NK-92 (cell line): ENCODE results near the gene SCARB1.
"Not testable (repeated sequence)": the region's sequence is repeated elsewhere in the genome, so short reads cannot be mapped to it uniquely, and the experiment has no call there.

Source experiments
- DNase-seq: peaks from one replicate; lab custom pipeline; 2025; ENCODE audit not compliant: unreplicated experiment; lab: John Stamatoyannopoulos, UW

The SCARB1 gene

DNA sequence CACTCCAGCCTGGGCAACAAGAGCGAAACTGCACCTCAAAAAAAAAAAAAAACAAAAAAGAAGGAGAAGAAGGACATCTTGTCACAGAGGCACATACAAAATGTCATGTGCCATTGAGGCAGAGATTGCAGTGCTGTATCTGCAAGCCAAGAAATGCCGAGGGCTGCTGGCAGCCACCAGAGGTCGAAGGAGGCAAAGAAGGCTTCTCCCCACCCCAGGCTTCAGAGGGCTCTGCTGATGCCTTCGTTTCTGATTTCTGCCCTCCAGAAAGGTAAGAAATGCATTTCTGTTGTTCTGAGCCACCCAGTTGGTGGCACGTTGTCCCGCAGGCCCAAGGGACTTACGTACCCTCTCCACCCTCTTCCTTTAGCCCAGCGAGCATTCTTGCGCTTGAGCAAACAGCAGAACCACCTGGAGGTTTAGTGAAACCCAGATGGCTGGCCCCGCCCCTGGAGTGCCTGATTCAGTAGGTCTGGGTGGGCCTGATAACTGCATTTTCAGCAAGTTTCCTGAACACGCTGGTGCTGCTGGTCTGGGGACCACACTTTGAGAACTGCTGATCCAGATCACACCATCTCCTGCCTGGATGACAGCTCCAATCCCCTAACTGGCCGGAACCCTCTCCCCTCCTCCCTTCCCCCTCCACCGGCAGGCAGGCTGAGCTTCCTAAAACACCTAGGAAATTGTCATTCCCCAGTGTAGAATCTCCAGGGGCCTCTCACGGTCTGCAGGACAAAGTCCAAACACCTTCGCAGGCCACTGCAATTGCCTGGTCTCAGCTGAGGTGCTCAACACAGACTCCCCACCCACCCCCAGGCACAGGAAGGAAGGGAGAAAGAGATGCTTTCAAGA, 21.1 kb upstream of the SCARB1 start:
- no peak for DNase-seq

DNA sequence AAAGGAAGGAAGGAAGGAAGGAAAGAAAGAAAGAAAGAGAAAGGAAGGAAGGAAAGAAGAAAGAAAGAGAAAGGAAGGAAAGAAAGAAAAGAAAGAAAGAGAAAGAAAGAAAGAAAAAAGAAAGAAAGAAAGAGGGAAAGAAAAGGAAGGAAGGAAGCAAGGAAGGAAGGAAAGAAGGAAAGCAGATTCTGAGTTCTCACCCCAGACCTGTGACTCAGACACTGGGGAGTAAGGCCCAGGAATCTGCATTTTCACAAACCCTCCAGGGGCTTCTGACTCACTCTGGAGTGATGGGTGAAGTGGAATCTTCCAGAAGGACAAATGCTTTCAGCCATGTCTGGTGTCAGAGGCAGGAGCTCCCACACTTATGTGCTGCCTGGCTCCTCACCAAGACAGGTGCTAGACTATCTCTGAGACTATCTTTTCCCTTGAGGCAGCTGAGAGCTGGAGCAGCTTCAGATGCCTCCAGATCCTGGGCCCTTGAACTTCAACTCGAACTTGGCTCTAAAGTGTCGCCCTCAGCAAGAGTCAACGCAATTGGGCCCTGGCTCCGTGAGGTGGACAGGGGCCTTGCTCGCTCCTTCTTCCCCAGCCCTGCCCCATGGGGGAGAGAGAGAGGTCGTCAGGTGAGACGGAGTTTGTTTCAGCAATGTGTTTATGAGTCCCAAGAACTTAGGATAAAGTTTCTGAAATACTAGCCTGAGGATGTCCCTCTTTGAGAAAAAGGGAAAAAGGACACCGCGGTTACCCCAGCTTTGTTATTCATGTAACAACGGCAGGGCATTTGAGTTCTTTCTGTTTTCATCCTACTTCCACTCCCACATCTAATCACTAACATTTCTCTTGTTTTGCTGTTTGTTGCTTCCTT, 19.8 kb upstream of the SCARB1 start:
- no peak for DNase-seq

DNA sequence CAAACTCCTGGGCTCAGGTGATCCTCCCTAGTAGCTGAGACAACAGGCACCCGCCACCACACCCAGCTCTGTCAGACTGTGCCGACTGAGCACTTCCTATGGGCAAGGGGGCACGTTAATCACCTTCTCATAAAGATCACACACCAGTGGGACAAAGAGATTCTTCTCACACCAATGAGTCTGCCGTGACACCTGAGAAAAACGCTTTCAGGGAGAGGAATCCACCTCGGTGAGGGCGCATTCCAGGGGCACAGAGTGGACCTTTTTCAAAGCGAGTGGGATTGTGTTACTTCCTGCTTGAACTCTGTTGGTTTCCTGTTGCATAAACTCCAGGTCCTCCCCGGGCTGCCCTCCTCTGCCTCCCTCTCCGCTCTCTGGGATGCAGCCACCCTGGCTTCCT, 17.5 kb upstream of the SCARB1 start:
- no peak for DNase-seq

DNA sequence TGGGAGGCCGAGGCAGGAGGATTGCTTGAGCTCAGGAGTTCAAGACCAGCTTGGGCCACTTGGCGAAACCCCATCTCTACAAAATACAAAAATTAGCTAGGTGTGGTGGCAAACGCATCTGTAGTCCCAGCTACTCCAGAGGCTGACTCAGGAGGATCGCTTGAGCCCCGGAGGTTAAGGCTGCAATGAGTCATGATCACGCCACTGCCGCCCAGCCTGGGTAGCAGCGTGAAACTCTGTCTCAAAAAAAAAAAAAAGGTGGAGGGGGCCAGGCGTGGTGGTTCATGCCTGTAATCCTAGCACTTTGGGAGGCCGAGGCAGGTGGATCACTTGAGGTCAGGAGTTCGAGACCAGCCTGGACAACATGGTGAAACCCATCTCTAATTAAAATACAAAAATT, 16.7 kb upstream of the SCARB1 start:
- not testable (repeated sequence) for DNase-seq

DNA sequence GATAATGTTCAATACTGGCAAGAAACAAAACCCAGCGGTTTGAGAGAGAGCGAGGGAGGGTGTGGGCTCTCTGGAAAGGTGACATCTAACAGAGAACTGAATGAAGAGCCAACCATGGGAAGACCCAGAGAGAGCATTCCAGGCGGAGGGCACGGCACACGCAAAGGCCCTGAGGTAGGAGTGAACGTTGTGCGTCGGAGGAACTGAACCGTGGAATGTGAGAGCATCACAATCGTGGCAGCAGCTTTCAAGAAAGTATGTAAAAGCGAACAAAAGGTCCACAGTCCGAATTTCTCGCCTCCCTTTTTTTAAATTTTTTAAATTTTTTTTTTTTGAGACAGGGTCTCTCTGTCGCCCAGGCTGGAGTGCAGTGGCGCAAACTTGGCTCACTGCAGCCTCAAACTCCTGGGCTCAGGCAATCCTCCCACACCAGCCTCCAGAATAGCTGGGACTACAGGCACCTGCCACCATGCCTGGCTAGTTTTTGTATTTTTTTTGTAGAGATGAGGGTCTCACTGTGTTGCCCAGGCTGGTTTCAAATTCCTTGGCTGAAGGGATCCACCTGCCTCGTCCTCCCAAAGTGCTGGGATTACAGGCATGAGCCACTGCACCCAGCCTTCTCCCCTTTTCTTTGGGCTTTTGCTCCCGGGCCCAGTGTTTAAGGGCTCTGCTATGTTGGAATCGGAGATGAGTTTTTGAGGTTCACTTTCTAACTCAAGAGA, 15.3 kb upstream of the SCARB1 start:
- DNase-seq, result no peak

DNA sequence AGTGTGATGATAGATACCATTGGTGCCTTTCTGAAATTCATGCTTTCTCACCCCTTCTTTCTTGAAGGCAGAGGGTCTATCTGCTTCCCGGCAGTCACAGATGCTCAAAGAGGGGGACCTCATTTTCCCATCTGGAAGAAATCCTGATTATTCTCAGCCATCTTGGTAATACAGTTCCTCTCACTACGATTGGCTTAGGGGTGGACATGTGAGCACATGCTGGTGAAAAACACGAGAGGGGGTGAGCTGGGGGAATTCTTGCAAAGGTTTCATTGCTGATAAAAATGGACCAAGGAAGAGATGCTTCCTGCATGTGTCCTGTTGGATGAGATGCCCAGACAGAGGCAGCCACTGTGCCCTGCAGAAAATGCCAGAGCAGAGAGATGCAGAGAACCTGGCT, 13.8 kb upstream of the SCARB1 start:
- no peak for DNase-seq

DNA sequence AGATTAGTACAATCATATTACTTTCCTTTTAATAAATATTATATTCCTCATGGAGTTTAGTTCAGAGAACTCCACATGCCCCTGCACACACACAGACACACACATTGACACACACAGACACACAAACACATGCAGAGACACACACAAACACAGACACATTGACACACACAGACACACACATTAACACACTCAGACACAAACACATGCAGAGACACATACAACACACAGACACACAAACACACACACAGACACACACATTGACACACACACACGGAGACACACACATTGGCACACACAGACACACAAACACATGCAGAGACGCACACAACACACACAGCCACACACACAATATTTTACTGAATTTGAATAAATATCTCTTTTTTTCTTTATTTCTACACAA, 12.5 kb upstream of the SCARB1 start:
- no peak for DNase-seq

DNA sequence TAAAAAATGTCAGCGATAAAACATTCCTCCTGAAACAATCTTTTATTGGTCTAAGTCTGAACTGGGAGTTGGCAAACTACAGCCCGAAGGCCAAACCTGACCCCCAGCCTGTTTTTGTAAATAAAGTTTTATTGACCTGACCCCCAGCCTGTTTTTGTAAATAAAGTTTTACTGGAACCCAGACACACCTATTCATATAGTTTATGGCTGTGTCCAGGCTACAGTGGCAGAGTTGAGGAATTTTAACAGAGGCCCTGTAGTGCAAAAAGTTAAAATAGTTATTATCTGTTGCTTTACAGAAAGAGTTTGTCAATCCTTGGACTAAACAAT, 12.1 kb upstream of the SCARB1 start:
- no peak for DNase-seq

DNA sequence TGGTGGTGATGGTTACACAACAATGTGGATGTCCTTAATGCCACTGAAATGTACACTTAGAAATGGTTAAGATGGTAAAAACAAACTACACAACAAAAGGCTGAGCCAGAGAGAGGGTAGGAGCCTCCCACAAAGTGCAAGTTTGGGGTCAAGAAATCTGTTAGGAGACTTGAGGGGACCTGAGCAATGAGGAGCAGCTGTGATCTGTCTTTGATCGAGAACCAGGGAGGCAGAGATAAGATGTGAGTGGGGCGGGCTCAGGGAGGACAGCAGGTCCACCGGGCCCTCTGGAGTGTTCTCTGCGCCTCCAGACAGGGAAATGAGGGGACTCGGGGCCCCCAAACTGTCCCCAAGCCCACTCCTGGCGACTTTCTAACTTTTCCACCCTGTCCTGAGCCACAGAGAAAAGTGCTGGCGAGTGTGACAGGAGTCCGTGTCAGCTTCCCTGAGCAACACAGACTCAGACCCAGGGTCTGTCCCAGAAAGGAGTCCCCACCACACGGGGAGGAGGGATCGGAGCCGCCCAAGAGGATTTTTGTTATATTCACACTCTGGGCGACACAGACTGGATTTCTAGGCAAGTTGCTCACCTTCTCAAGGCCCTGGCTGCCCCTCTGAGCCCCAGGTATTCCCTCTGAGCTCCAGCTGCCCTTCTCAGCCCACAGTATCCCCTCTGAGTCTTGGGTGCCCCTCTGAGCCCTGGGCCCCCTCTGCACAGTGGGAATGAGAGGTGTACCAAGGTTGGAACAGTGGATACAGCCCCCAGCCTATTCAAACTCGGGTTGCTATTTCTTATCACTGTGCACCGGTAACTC, 11.5 kb upstream of the SCARB1 start:
- DNase-seq, result no peak

DNA sequence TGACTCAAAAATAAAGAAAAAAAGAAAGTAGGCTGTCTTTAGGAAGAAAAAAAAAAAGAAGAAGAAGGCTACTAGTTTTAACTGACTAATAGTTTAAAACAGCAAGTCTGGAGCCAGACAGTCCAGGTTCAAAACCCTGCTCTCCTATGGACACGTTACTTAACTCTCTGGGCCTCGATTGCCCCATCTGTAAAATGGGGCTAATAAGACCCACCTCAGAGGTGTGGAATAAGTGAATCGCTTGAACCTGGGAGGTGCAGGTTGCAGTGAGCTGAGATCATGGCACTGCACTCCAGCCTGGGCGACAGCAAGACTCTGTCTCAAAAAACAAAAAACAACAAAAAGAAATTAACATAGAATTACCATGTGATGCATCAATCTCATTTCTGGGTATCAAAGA, 10.5 kb upstream of the SCARB1 start:
- no peak for DNase-seq

DNA sequence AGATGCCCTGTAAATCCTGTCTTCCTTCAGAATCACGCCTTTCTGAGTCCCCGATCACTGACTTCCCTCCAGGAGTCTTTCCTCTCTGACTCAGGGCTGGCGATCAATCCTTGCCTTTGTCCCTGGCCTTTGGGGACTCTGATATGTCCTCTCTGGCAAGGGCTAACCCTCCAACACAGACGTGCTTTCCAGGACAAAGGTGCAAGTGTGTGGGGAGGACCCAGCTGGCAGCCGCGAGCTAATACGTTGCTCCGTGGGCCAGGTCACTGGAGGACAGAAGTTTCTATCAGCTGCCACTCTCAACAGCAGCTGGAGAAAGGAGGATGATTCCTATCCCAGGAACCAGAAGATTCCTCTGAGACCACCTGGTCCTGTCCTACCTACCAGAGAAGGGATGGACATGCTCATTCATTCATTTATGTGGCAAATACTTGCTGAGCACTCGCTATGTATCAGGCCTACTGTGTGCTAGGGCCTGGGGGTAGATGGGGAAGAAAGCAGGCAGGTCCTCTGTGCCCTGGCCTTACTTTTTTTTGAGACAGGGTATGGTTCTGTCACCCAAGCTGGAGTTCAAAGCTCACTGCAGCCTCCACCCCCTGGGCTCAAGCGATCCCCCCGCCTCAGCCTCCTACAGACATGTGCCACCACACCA, 8.5 kb upstream of the SCARB1 start:
- no peak for DNase-seq

DNA sequence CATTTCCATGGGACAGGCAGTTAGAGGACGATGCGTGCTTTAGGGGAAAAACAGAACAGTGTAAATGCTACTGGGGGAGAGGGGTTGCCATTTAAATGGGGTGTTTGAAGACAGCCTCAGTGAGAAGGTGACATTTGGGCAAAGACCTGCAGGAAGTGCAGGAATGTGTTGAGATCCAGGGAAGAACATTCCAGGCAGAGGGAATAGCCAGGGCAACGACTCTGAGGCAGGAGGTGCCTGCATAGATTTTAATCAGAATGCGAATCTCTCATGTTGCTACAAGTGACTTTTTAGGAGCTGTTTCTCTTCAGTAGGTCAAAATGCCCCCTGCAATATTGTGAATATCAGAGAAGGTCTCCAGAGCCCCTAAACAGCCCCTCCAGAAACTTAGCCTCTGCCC, 7.6 kb upstream of the SCARB1 start:
- DNase-seq, result no peak

DNA sequence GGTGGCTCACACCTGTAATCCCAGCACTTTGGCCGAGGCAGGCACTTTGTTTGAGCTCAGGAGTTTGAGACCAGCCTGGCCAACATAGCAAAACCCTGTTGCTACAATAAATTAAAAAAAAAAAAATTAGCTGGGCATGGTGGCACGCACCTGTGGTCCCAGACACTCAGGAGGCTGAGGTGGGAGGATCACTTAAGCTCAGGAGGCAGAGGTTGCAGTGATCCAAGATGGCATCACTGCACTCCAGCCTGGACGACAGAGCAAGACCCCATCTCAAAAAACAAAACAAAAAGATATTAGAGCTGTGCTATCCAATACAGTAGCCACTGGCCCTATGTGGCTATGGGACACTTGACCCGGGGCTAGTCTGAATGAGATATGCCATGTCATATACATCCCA, 6.9 kb upstream of the SCARB1 start:
- no peak for DNase-seq

DNA sequence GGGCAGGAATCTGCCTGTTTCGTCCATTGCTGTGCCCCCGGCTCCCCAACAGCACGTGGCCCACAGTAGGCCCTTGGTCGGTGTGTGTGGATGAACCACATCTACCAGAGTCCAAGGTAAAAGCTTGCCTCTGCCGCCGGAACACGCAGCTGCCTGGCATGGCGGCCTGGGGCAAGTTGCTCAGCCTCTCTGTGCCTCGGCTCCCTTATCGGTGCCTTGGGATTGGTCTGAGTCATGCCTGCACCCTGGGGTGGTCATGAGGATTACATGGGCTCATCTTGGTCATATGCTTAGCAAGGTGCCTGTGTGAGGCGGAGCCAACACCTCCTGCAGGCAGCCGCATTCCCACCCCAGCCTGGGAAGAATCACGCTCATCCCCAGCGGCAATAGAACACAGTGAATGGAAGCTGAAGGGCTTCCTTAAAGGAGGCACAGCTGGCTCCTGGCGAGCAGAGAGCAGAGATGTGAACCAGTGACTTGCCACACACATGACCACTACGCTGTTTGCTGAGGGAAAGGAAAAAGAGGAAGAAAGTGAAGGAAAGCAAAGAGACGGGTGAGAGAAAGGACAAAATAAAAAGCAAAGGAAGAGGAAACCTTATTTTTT, 5.5 kb upstream of the SCARB1 start:
- DNase-seq, result no peak

DNA sequence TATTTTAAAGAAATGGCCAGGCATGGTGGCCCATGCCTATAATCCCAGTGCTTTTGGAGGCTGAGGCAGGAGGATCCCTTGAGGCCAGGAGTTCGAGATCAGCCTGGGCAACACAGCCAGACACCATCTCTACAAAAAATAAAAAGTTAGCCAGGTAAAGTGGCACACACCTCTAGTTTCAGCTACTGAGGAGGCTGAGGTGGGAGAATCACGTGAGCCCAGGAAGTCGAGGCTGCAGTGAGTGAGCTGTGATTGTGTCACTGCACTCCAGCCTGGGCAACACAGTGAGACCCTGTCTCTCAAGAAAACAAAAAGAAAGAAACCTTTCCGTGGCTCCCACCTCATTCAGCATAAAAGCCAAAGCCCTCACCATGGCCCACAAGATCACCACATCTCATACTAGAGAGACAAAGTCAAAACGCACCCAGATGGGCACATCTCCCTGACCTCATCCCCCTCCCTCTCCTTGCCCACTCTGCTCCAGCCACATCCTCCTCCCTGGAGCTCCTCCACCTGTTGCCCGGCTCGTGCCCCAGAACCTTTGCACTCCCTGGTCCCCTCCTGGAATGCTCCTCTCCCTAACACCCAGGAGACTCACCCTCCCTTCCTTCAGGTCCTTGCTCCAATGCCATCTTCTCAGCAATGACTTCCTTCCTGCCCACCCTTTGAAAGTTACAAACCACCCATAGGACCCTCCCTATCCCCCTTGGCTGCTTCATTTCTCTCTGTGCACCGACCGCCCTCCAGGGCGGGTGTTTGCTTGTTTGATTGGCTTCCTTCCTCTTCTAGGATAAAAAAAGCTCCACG, 4.8 kb upstream of the SCARB1 start:
- DNase-seq, result no peak

DNA sequence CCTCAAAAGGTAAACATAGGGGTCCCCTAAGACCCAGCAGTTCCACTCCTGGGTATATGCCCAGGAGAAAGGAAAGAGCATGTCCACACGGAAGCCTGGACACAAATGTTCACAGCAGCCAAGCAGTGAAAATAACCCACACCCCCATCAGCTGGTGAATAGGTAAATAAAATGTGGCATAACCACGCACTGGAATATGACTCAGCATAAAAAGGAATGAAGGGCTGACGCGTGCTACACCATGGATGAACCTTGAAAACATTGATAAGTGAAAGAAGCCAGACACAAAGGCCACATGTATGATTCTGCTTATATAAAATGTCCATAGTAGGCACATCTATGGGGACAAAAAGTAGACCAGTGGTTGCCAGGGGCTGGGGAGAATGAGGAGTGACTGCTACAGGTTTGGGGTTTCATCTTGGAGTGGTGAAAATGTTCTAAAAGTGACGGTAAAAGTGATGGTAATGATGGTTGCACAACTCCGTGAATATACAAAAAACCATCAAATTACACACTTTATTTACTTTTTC, 3.8 kb upstream of the SCARB1 start:
- no peak for DNase-seq

DNA sequence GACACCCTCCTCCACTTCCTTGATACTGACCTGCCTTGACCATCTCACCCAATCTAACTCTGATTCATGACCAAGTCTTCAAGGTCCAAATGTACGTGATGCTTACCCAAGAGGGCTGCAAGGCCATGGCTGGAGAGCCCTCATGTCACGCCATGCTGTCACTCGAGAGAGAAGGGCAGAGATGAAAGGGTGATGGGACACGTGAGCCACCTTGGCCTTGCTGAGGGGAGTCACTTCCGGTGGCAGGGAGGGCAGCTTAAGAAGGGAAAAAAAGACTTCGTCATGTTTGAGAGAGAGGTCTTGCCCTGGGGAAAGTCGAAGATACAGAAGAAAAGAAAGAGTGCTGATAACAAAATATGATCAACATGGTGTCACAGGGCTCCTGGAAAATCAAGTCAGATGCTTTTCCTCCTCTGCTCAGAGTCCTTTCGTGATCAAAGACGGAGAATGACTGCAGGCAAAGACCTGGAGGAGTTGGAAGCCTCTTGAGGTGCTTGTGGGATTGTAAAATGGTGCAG, 3.3 kb upstream of the SCARB1 start:
- no peak for DNase-seq

DNA sequence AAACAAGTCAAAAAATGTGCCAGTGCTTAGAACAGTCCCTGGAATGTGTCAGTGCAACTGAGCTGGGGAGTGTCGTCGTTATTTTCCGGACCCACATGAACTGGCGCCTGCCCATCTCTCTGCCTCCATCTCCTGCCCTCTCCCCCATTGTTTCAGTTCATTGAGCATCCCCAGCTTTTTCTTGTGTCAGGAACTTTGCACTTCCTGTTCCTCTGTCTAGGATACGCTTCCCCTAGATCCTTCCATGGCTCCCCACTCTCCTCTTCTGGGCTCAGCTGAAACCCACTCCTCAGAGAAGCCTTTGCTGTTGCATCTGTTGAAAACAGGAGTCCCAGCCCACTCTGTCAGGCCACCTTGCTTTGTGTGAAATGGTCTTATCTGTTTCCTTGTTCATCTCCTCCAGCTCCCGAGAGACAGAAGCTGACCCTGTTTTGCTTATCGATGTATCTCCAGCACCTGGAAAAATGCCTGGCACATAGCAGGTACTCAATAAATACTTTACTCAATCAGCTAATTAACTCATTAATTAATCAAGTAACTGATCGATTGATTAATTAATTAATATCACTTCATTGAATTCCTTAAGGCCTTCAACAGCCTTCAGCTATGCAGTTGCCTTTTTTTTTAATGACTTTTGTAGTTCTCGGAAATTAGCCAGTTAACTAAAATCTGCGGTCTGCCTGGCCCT, 2.7 kb upstream of the SCARB1 start:
- no peak for DNase-seq
